ENCODE measurements around the gene PALM. TPM values are rescaled to one million over a fixed set of nuclear protein-coding genes. Genes with fewer than 3 reads are reported as not detected.

The PALM gene
- total RNA-seq, 1 experiment from 2014 or later = 18.5 TPM

GRCh38 chr19:772063-772462 lies 63.3 kb downstream of the PALM start:
- no peak overlapping the region for H4K8ac ChIP-seq (replicated peaks; ENCODE audit: insufficient read length, low read depth, low read length)
- no peaks in the 10 kb centered on the region for H3K23me2 ChIP-seq (ENCODE audit: insufficient read length, low read depth, low read length, poor library complexity, severe bottlenecking)
- no peak overlapping the region for H3K27ac Mint-ChIP-seq
- no peaks in the 10 kb centered on the region for H3K27me3 ChIP-seq (ENCODE audit: insufficient read depth, low read length)
- H3K27me3 Mint-ChIP-seq (ENCODE audit: low read depth) = peaks cover 3% of the 10 kb centered on the region
- H3K79me1 ChIP-seq (ENCODE audit: insufficient read depth, low read depth, low read length, poor library complexity, severe bottlenecking) = no peaks in the 10 kb centered on the region
- H4K20me1 ChIP-seq (ENCODE audit: control insufficient read depth, insufficient read depth, insufficient read length) = no peaks in the 10 kb centered on the region
- H3K4me1 Mint-ChIP-seq = no peaks in the 10 kb centered on the region
- H2AFZ ChIP-seq (ENCODE audit: low read length) = no peak overlapping the region
- no peak overlapping the region for H4K5ac ChIP-seq (ENCODE audit: insufficient read length, low read depth, low read length)
- H3K79me2 ChIP-seq (ENCODE audit: insufficient read depth, low read length) = no peaks in the 10 kb centered on the region
- H2BK20ac ChIP-seq (ENCODE audit: low read depth, low read length, poor library complexity, severe bottlenecking) = no peak overlapping the region
- no peak overlapping the region for H2BK120ac ChIP-seq (ENCODE audit: low read depth, low read length, poor library complexity, severe bottlenecking)
- H3K9me3 Mint-ChIP-seq = no peaks in the 10 kb centered on the region; a peak in 2 of 5 replicates
- no peaks in the 10 kb centered on the region for H3K4me1 ChIP-seq (ENCODE audit: insufficient read depth, low read length)
- DNase-seq = no peak
- no peak overlapping the region for H2AK5ac ChIP-seq (ENCODE audit: insufficient read length, low read length)
- TF ChIP-seq, protein P1, sequence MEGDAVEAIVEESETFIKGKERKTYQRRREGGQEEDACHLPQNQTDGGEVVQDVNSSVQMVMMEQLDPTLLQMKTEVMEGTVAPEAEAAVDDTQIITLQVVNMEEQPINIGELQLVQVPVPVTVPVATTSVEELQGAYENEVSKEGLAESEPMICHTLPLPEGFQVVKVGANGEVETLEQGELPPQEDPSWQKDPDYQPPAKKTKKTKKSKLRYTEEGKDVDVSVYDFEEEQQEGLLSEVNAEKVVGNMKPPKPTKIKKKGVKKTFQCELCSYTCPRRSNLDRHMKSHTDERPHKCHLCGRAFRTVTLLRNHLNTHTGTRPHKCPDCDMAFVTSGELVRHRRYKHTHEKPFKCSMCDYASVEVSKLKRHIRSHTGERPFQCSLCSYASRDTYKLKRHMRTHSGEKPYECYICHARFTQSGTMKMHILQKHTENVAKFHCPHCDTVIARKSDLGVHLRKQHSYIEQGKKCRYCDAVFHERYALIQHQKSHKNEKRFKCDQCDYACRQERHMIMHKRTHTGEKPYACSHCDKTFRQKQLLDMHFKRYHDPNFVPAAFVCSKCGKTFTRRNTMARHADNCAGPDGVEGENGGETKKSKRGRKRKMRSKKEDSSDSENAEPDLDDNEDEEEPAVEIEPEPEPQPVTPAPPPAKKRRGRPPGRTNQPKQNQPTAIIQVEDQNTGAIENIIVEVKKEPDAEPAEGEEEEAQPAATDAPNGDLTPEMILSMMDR (conservative IDR thresholded peaks at IDR 0.05) = no peak
- no peak overlapping the region for H3K23ac ChIP-seq (ENCODE audit: insufficient read length, low read depth, low read length)
- no peak overlapping the region for H3K4me2 ChIP-seq (ENCODE audit: insufficient read depth, insufficient read length, low read length)
- no peak overlapping the region for H3T11ph ChIP-seq (ENCODE audit: low read length)
- H3K56ac ChIP-seq (ENCODE audit: insufficient read length, low read depth, low read length) = no peak overlapping the region
- no peak overlapping the region for H4K91ac ChIP-seq (ENCODE audit: insufficient read length, low read depth, low read length)
- H2BK12ac ChIP-seq (ENCODE audit: insufficient read length, low read depth, low read length) = no peak overlapping the region
- H3K27ac ChIP-seq (ENCODE audit: insufficient read length, low read depth, low read length) = no peak overlapping the region
- no peak overlapping the region for H2BK15ac ChIP-seq (ENCODE audit: low read depth, low read length)
- no peak overlapping the region for H3K4me3 Mint-ChIP-seq
- no peak overlapping the region for H3K18ac ChIP-seq (ENCODE audit: insufficient read length, low read depth, low read length)
- no peaks in the 10 kb centered on the region for H3K9me3 ChIP-seq (ENCODE audit: control insufficient read depth, low read depth, low read length)
- no CpG with 5 or more reads among the region's 5 CpGs for WGBS (ENCODE audit: extremely low coverage, insufficient read length, low lambda C conversion rate)
- H2BK5ac ChIP-seq (ENCODE audit: insufficient read length, low read length) = no peak overlapping the region
- H3K9ac ChIP-seq (ENCODE audit: extremely low read depth, insufficient read length, low read length) = no peak overlapping the region
- H3K36me3 Mint-ChIP-seq (ENCODE audit: insufficient read depth in 1 of 3, low read depth in 3 of 3) = no peaks in the 10 kb centered on the region
- no peak overlapping the region for H3K14ac ChIP-seq (ENCODE audit: insufficient read depth, low read length)
- no peak overlapping the region for H3K4ac ChIP-seq (ENCODE audit: low read depth, low read length)
